Measurements from ENCODE around the gene BICRAL. TPM values are rescaled to one million over a fixed set of nuclear protein-coding genes. Genes with fewer than 3 reads are reported as not detected.

The BICRAL gene
- total RNA-seq, 1 experiment from 2014 or later, result 6.9 TPM

DNA sequence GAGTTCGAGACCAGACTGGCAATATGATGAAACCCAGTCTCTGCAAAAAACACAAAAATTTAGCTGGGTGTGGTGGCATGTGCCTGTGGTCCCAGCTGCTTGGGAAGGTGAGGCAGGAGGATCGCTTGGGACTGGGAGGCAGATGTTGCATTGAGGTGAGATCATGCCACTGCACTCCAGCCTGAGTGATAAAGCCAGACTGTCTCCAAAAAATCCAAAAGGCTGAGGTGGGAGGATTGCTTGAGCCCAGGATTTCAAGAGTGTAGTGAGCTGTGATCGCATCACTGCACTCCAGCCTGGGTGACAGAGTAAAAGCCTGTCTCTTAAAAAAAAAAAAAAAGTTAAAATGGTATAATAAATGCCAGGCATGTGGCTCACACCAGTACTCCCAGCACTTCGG lies 132.7 kb downstream of the BICRAL start:
- H3K27ac ChIP-seq (ENCODE audit: low read depth, low read length, poor library complexity, severe bottlenecking), result no peak overlapping the region
- TF ChIP-seq CTCF (conservative IDR thresholded peaks at IDR 0.05; ENCODE audit: low read depth, low read length) (no peak), EZH2 (IDR thresholded peaks at IDR 0.05; ENCODE audit: borderline replicate concordance, low read depth, low read length, poor library complexity, severe bottlenecking) (no peak)
- H3K36me3 ChIP-seq (ENCODE audit: insufficient read depth, low read length, poor library complexity, severe bottlenecking), result no peaks in the 10 kb centered on the region
- H3K4me3 ChIP-seq (ENCODE audit: low read depth, low read length, poor library complexity, severe bottlenecking), result no peak overlapping the region
- ChIA-PET CTCF (no interaction called here), POLR2A (ENCODE audit: low non-redundant PET) (no interaction called here)
- no peaks in the 10 kb centered on the region for H3K27me3 ChIP-seq (replicated peaks; ENCODE audit: insufficient read depth, low read depth, low read length, poor library complexity)
- H3K4me1 ChIP-seq (ENCODE audit: insufficient read depth, low read length, poor library complexity, severe bottlenecking), result no peaks in the 10 kb centered on the region
- intact Hi-C loops (cut with micrococcal nuclease; ENCODE audit: unreplicated experiment), result no loop called here
- no peaks in the 10 kb centered on the region for H3K9me3 ChIP-seq (ENCODE audit: low read depth, low read length, poor library complexity, severe bottlenecking)
- no peak for DNase-seq (ENCODE audit: low spot score)
- BruUV-seq (replicated peaks), result no TSS peak

DNA sequence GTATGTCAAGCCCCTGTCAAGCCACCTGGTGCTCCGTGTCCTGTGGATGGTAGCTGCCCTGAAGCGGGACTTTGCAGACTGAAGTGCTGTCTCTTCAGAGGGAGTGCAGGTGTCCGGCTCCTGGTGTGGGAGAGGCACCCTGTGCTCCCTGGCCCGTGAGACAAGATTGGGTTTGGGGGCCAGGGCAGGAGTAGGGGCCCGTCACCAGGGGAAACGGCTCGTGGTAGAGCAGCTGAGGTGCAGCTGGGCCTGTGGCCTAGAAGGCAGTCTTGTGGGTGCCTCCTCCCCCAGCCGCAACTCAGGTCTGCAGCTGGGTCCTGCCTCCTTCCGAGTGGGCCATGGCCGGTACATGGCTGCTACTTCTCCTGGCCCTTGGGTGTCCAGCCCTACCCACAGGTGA lies 133.9 kb downstream of the BICRAL start, which contains the start of gene PTCRA:
Gene PTCRA, plus strand, starts transcription at position 322 of the 400 bp plus-strand sequence. Its CDS starts 17 bp downstream, at position 339.
- BruUV-seq (replicated peaks), result no TSS peak
- TF ChIP-seq CTCF (conservative IDR thresholded peaks at IDR 0.05; ENCODE audit: low read depth, low read length) (no peak), EZH2 (IDR thresholded peaks at IDR 0.05; ENCODE audit: borderline replicate concordance, low read depth, low read length, poor library complexity, severe bottlenecking) (no peak)
- H3K4me1 ChIP-seq (ENCODE audit: insufficient read depth, low read length, poor library complexity, severe bottlenecking), result no peaks in the 10 kb centered on the region
- no peak within 1 kb of the TSS for H3K4me3 ChIP-seq (ENCODE audit: low read depth, low read length, poor library complexity, severe bottlenecking)
- no peak for DNase-seq (ENCODE audit: low spot score)
- no peaks in the 10 kb centered on the region for H3K9me3 ChIP-seq (ENCODE audit: low read depth, low read length, poor library complexity, severe bottlenecking)
- ChIA-PET POLR2A (ENCODE audit: low non-redundant PET) (no interaction called here), CTCF (no interaction called here)
- intact Hi-C loops (cut with micrococcal nuclease; ENCODE audit: unreplicated experiment), result no loop called here
- H3K36me3 ChIP-seq (ENCODE audit: insufficient read depth, low read length, poor library complexity, severe bottlenecking), result no peaks in the 10 kb centered on the region
- H3K27me3 ChIP-seq (replicated peaks; ENCODE audit: insufficient read depth, low read depth, low read length, poor library complexity), result no peaks in the 10 kb centered on the region
- H3K27ac ChIP-seq (ENCODE audit: low read depth, low read length, poor library complexity, severe bottlenecking), result no peak within 1 kb of the TSS

GRCh38 chr6:42916288-42916687 lies 134.4 kb downstream of the BICRAL start:
- BruUV-seq (replicated peaks), result no TSS peak

More at GRCh38 chr6:42916288-42916687, 134.4 kb downstream of the BICRAL start:
- no peak overlapping the region for H3K4me3 ChIP-seq (ENCODE audit: low read depth, low read length, poor library complexity, severe bottlenecking)
- H3K27me3 ChIP-seq (replicated peaks; ENCODE audit: insufficient read depth, low read depth, low read length, poor library complexity), result no peaks in the 10 kb centered on the region
- no peak for TF ChIP-seq EZH2 (IDR thresholded peaks at IDR 0.05; ENCODE audit: borderline replicate concordance, low read depth, low read length, poor library complexity, severe bottlenecking)
- no peak for TF ChIP-seq CTCF (conservative IDR thresholded peaks at IDR 0.05; ENCODE audit: low read depth, low read length)
- POLR2A ChIA-PET (ENCODE audit: low non-redundant PET), result no interaction called here
- no peaks in the 10 kb centered on the region for H3K4me1 ChIP-seq (ENCODE audit: insufficient read depth, low read length, poor library complexity, severe bottlenecking)
- H3K36me3 ChIP-seq (ENCODE audit: insufficient read depth, low read length, poor library complexity, severe bottlenecking), result no peaks in the 10 kb centered on the region
- intact Hi-C loops (cut with micrococcal nuclease; ENCODE audit: unreplicated experiment), result no loop called here
- CTCF ChIA-PET, result no interaction called here
- DNase-seq (ENCODE audit: low spot score), result no peak
- H3K27ac ChIP-seq (ENCODE audit: low read depth, low read length, poor library complexity, severe bottlenecking), result no peak overlapping the region
- H3K9me3 ChIP-seq (ENCODE audit: low read depth, low read length, poor library complexity, severe bottlenecking), result no peaks in the 10 kb centered on the region

Other genes with a start within 250 kb of the BICRAL start
- 17.5 and 21.1 TPM in 2 replicates for gene UBR2, start 218.0 kb upstream of the BICRAL start, total RNA-seq (2021)
- gene PRPH2, start 59.5 kb upstream of the BICRAL start, total RNA-seq (2021), result 0.41 and 0.46 TPM in 2 replicates
- 29.4 and 31.3 TPM in 2 replicates for gene TBCC, start 35.9 kb upstream of the BICRAL start, total RNA-seq (2021)
- gene RPL7L1, start 97.6 kb downstream of the BICRAL start, total RNA-seq (2021), result 168 and 183 TPM in 2 replicates
- not detected in 2 replicates for gene PTCRA, start 134.0 kb downstream of the BICRAL start, total RNA-seq (2021)
- gene CNPY3, start 147.4 kb downstream of the BICRAL start, total RNA-seq (2021), result 34.5 and 37.7 TPM in 2 replicates
- 1.2 and 1.8 TPM in 2 replicates for gene GNMT, start 178.7 kb downstream of the BICRAL start, total RNA-seq (2021)
- 25.9 and 26.1 TPM in 2 replicates for gene PEX6, start 197.1 kb downstream of the BICRAL start, total RNA-seq (2021)
- gene PPP2R5D, start 202.5 kb downstream of the BICRAL start, total RNA-seq (2021), result 73.6 and 77.1 TPM in 2 replicates
- 113 and 125 TPM in 2 replicates for gene MEA1, start 231.9 kb downstream of the BICRAL start, total RNA-seq (2021)
- 90.1 and 108 TPM in 2 replicates for gene KLHDC3, start 232.2 kb downstream of the BICRAL start, total RNA-seq (2021)
- 104 and 115 TPM in 2 replicates for gene RRP36, start 239.6 kb downstream of the BICRAL start, total RNA-seq (2021)

All from A673 (cell line).